NCI-H82 treated with DMSO at 0.1 percent for 48 hours (cell line): ENCODE measurements around the gene YIF1A.

Experiments used
- DNase-seq: peaks from one replicate; lab custom pipeline; 2025; ENCODE audit not compliant: unreplicated experiment; lab: John Stamatoyannopoulos, UW

The YIF1A gene

GRCh38 chr11:66247801-66248200 is 41.1 kb downstream of the YIF1A start:
- no peak for DNase-seq

GRCh38 chr11:66247295-66247694 is 41.6 kb downstream of the YIF1A start:
- DNase-seq: no peak

DNA sequence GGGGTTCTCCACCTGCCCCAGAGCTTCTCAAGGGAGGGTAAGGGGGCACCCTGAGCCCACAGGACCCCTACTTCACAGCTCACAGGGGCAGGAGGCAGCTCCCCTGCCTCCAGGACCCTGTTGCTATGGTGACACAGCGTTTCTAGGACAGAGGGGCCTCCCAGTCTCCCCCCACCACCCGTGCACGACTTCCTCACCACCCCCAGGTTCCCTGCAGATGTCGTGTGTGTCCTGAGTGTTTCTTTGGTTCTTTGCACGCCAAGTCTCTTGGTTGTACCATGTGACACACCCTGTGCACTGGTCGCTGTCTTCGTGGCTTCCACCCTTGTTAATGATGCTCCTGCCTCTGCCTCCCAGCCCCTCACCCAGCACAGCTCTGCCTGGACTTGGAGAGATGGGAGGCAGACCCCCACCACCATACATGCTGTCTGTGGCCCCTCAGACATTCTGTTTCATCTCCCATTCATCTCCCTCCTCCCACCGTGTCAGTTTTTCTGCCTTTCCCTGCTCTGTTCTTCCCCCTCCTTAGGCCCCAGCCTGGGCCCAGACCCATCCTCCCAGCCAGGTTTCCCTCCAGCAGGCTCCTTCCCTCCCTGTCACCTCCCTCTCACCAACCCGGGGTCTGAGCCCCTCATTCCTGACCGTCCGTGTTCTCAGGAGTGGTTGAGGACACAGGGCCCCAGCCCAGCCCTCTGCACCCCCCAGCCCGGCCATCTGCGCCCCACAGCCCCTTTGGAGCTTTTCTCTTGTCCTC is 45.0 kb downstream of the YIF1A start:
- DNase-seq: no peak

- DNase-seq: no peak
Measured at GRCh38 chr11:66242095-66242765, 46.7 kb downstream of the YIF1A start.

GRCh38 chr11:66240781-66241136 is 48.2 kb downstream of the YIF1A start:
- no peak for DNase-seq

- DNase-seq: no peak
Measured at GRCh38 chr11:66239998-66240780, 48.8 kb downstream of the YIF1A start.

DNA sequence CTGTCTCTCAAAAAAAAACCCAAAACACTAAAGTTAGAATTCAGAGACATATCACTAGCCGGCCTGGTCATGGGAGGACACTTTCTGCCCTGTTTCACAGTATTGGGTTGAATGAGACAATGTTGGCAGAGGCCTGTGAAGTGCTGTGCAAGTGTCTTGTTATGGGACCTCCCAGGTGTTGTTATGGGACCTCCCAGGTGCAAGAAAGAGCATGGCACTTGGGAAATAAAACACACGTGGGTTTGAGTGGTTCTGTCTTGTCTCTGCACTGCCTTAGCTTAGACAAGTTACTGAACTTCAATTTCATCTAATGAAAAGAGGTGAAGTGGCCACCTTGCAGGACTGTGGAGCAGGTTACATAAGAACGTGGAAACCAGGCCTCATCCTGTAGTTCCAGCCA is 49.4 kb downstream of the YIF1A start:
- DNase-seq: no peak

DNA sequence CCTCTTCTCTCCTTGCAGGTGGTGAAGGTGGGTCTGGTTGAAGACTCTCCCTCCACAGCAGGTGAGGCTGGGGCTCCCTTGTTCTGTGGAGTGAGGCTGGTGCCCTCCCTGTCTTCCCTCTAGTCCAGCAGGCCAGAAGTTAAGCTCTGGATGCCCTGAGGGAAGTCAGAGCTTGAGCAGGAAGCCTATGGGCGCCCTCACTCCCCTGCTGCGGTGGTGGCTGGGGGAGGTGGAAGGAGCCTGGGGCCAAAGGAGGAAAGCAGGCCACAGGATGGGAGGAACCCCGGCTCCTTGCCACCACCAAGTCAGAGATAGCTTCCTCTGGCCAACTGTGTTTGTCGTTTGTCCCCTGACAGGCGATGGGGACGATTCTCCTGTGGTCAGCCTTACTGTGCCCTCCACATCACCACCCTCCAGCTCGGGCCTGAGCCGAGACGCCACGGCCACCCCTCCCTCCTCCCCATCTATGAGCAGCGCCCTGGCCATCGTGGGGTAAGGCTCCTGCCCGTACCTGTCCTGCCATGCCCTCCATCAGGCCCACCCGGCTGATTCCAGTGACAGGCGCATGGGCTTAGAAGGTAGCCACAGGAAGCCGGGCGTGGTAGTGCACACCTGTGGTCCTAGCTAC is 50.0 kb downstream of the YIF1A start:
- DNase-seq: no peak

GRCh38 chr11:66237867-66238266 is 51.1 kb downstream of the YIF1A start:
- no peak for DNase-seq

GRCh38 chr11:66235141-66235540 is 53.8 kb downstream of the YIF1A start:
- DNase-seq: no peak
